Vagina (tissue), 2 donors: Measurements from ENCODE around the gene DNAJB8.

Source experiments
- POLR2A ChIP-seq, 2 donors: fragments of 450-650 bp; IDR thresholded peaks; one replicate each; pipeline ENCODE4 v1.6.1; 2017; ENCODE audit warnings: antibody characterized with exemption in 2 of 2, mild to moderate bottlenecking in 2 of 2, moderate library complexity in 2 of 2
- POLR2AphosphoS5 ChIP-seq, 2 donors: sonication (generic); formaldehyde crosslinking; IDR thresholded peaks; one replicate each; pipeline ENCODE4 v1.9.0; 2017; ENCODE audit warnings: antibody characterized with exemption in 2 of 2, mild to moderate bottlenecking in 2 of 2, low read depth in 1 of 2; ENCODE audit not compliant: insufficient read depth in 1 of 2
- TF ChIP-seq, protein P1 (sequence below), 3 experiments: fragments of 450-650 bp in 2 of 3; fragments of 200-600 bp in 1 of 3; sonication (generic) in 1 of 3; IDR thresholded peaks; one replicate each; pipeline ENCODE4 v1.5.1; 2017 to 2019; ENCODE audit warnings: antibody characterized with exemption in 3 of 3, mild to moderate bottlenecking in 2 of 3, moderate library complexity in 2 of 3

DNA sequence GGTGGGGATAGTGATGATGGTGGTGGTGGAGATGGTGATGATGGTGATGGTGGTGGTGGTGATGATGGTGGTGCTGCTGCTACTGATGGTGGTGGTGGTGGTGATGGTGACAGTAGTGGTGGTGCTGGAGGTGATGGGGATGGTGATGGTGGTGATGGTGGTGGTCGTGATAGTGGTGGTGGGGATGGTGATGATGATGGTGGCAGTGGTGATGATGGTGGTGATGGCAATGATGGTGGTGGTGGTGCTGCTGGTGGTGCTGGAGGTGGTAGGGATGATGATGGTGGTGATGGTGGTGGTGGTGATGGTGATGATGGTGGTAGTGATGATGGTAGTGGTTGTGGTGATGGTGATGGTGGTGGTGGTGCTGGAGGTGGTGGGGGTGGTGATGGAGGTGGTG is 21.3 kb downstream of the DNAJB8 start:
- TF ChIP-seq, protein P1, sequence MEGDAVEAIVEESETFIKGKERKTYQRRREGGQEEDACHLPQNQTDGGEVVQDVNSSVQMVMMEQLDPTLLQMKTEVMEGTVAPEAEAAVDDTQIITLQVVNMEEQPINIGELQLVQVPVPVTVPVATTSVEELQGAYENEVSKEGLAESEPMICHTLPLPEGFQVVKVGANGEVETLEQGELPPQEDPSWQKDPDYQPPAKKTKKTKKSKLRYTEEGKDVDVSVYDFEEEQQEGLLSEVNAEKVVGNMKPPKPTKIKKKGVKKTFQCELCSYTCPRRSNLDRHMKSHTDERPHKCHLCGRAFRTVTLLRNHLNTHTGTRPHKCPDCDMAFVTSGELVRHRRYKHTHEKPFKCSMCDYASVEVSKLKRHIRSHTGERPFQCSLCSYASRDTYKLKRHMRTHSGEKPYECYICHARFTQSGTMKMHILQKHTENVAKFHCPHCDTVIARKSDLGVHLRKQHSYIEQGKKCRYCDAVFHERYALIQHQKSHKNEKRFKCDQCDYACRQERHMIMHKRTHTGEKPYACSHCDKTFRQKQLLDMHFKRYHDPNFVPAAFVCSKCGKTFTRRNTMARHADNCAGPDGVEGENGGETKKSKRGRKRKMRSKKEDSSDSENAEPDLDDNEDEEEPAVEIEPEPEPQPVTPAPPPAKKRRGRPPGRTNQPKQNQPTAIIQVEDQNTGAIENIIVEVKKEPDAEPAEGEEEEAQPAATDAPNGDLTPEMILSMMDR (IDR thresholded peaks at IDR 0.05) = no peak
- TF ChIP-seq POLR2A (IDR thresholded peaks at IDR 0.05) = no peak
- no peak for TF ChIP-seq POLR2AphosphoS5 (IDR thresholded peaks at IDR 0.05; ENCODE audit: insufficient read depth in 1 of 2, low read depth in 1 of 2)
